Measurements from ENCODE around the gene ART1.

ART1 gene

GRCh38 chr11:3669742-3670183 lies 24.8 kb downstream of the ART1 start:
- Histone ChIP-seq H3K79me1 (replicated peaks; ENCODE audit: low read length, poor library complexity, severe bottlenecking) (peaks cover 10% of the 10 kb centered on the region), H3K9ac (ENCODE audit: low read length) (no peak overlapping the region), H3K4me3 (ENCODE audit: insufficient read depth in 1 of 2, low read depth in 1 of 2, low read length in 2 of 2) (no peak overlapping the region), H3K4me1 (ENCODE audit: control insufficient read depth, insufficient read depth, low read depth, low read length) (peaks cover 3% of the 10 kb centered on the region), H2BK5ac (ENCODE audit: low read depth, low read length, poor library complexity, severe bottlenecking) (no peak overlapping the region), H2AFZ (ENCODE audit: low read depth, low read length) (no peak overlapping the region), H3K27me3 (ENCODE audit: control insufficient read depth in 1 of 2, insufficient read depth in 1 of 2, low read length in 2 of 2) (no peaks in the 10 kb centered on the region), H3K4ac (ENCODE audit: low read depth in 1 of 2, low read length in 2 of 2) (no peak overlapping the region), H2BK15ac (ENCODE audit: low read depth, poor library complexity, severe bottlenecking) (no peak overlapping the region), H2BK12ac (ENCODE audit: low read length in 2 of 2) (no peak overlapping the region), H2BK120ac (ENCODE audit: low read depth, low read length) (no peak overlapping the region), H3K23ac (ENCODE audit: low read length in 2 of 2) (no peak overlapping the region), H4K91ac (ENCODE audit: low read length) (no peak overlapping the region), H2AK5ac (ENCODE audit: low read length, severe bottlenecking) (no peak overlapping the region), H3K4me2 (ENCODE audit: low read length, poor library complexity, severe bottlenecking) (no peak overlapping the region), H3K9me3 (ENCODE audit: control insufficient read depth, low read length) (no peaks in the 10 kb centered on the region), H3K14ac (ENCODE audit: low read length in 2 of 2) (no peak overlapping the region), H3K36me3 (ENCODE audit: control insufficient read depth in 1 of 2, insufficient read depth in 2 of 2, low read depth in 1 of 2, low read length in 2 of 2) (peaks cover 74 to 92% of the 10 kb centered on the region in 2 experiments), H4K8ac (ENCODE audit: low read length) (no peak overlapping the region), H3K27ac (ENCODE audit: low read length, poor library complexity, severe bottlenecking) (no peak overlapping the region), H3K18ac (ENCODE audit: low read depth in 1 of 2, low read length in 2 of 2) (no peak overlapping the region)
- no peak for DNase-seq
- WGBS = 93% methylated on average over 5 of the region's 5 CpGs

- H2BK5ac ChIP-seq (ENCODE audit: low read depth, low read length, poor library complexity, severe bottlenecking) = no peak within 1 kb of the TSS
- H3K4me2 ChIP-seq (ENCODE audit: low read length, poor library complexity, severe bottlenecking) = no peak within 1 kb of the TSS
- H3K18ac ChIP-seq (ENCODE audit: low read depth in 1 of 2, low read length in 2 of 2) = no peak within 1 kb of the TSS
- no peak within 1 kb of the TSS for H2AK5ac ChIP-seq (ENCODE audit: low read length, severe bottlenecking)
- peaks cover 73 to 91% of the 10 kb centered on the region in 2 experiments for H3K36me3 ChIP-seq (ENCODE audit: control insufficient read depth in 1 of 2, insufficient read depth in 2 of 2, low read depth in 1 of 2, low read length in 2 of 2)
- WGBS = 86% methylated on average over 9 of the region's 9 CpGs
- no peaks in the 10 kb centered on the region for H3K9me3 ChIP-seq (ENCODE audit: control insufficient read depth, low read length)
- no peak within 1 kb of the TSS for H3K4me3 ChIP-seq (ENCODE audit: insufficient read depth in 1 of 2, low read depth in 1 of 2, low read length in 2 of 2)
- H3K23ac ChIP-seq (ENCODE audit: low read length in 2 of 2) = no peak within 1 kb of the TSS
- no peak within 1 kb of the TSS for H3K9ac ChIP-seq (ENCODE audit: low read length)
- no peak within 1 kb of the TSS for H2BK120ac ChIP-seq (ENCODE audit: low read depth, low read length)
- H3K27me3 ChIP-seq (ENCODE audit: control insufficient read depth in 1 of 2, insufficient read depth in 1 of 2, low read length in 2 of 2) = no peaks in the 10 kb centered on the region
- H3K79me1 ChIP-seq (replicated peaks; ENCODE audit: low read length, poor library complexity, severe bottlenecking) = peaks cover 16% of the 10 kb centered on the region
- no peak within 1 kb of the TSS for H2AFZ ChIP-seq (ENCODE audit: low read depth, low read length)
- no peak within 1 kb of the TSS for H4K8ac ChIP-seq (ENCODE audit: low read length)
- H3K4ac ChIP-seq (ENCODE audit: low read depth in 1 of 2, low read length in 2 of 2) = no peak within 1 kb of the TSS
- H3K14ac ChIP-seq (ENCODE audit: low read length in 2 of 2) = no peak within 1 kb of the TSS
- H3K4me1 ChIP-seq (ENCODE audit: control insufficient read depth, insufficient read depth, low read depth, low read length) = peaks cover 8% of the 10 kb centered on the region
- DNase-seq = no peak
- no peak within 1 kb of the TSS for H4K91ac ChIP-seq (ENCODE audit: low read length)
- no peak within 1 kb of the TSS for H2BK12ac ChIP-seq (ENCODE audit: low read length in 2 of 2)
- H3K27ac ChIP-seq (ENCODE audit: low read length, poor library complexity, severe bottlenecking) = no peak within 1 kb of the TSS
- H2BK15ac ChIP-seq (ENCODE audit: low read depth, poor library complexity, severe bottlenecking) = no peak within 1 kb of the TSS
Measured at GRCh38 chr11:3671334-3672254, 26.7 kb downstream of the ART1 start, which contains the start of gene CHRNA10. Gene CHRNA10 (minus strand): TSS chr11:3671384. CDS start chr11:3671312, 72 bp downstream.

GRCh38 chr11:3674189-3674588 lies 29.3 kb downstream of the ART1 start:
- Histone ChIP-seq H3K4me2 (ENCODE audit: low read length, poor library complexity, severe bottlenecking) (no peak overlapping the region), H3K4me1 (ENCODE audit: control insufficient read depth, insufficient read depth, low read depth, low read length) (peaks cover 5% of the 10 kb centered on the region), H3K18ac (ENCODE audit: low read depth in 1 of 2, low read length in 2 of 2) (no peak overlapping the region), H3K27me3 (ENCODE audit: control insufficient read depth in 1 of 2, insufficient read depth in 1 of 2, low read length in 2 of 2) (no peaks in the 10 kb centered on the region), H3K4me3 (ENCODE audit: insufficient read depth in 1 of 2, low read depth in 1 of 2, low read length in 2 of 2) (no peak overlapping the region), H3K27ac (ENCODE audit: low read length, poor library complexity, severe bottlenecking) (peak overlapping the region; percentile 64), H3K36me3 (ENCODE audit: control insufficient read depth in 1 of 2, insufficient read depth in 2 of 2, low read depth in 1 of 2, low read length in 2 of 2) (peaks cover 57 to 99% of the 10 kb centered on the region in 2 experiments), H4K8ac (ENCODE audit: low read length) (no peak overlapping the region), H2BK12ac (ENCODE audit: low read length in 2 of 2) (no peak overlapping the region), H2BK15ac (ENCODE audit: low read depth, poor library complexity, severe bottlenecking) (no peak overlapping the region), H3K9ac (ENCODE audit: low read length) (no peak overlapping the region), H3K4ac (ENCODE audit: low read depth in 1 of 2, low read length in 2 of 2) (no peak overlapping the region), H3K79me1 (replicated peaks; ENCODE audit: low read length, poor library complexity, severe bottlenecking) (peaks cover 16% of the 10 kb centered on the region), H2AK5ac (ENCODE audit: low read length, severe bottlenecking) (no peak overlapping the region), H3K9me3 (ENCODE audit: control insufficient read depth, low read length) (no peaks in the 10 kb centered on the region), H3K14ac (ENCODE audit: low read length in 2 of 2) (no peak overlapping the region), H3K23ac (ENCODE audit: low read length in 2 of 2) (no peak overlapping the region), H2BK120ac (ENCODE audit: low read depth, low read length) (no peak overlapping the region), H4K91ac (ENCODE audit: low read length) (no peak overlapping the region), H2AFZ (ENCODE audit: low read depth, low read length) (no peak overlapping the region), H2BK5ac (ENCODE audit: low read depth, low read length, poor library complexity, severe bottlenecking) (no peak overlapping the region)
- peak; percentile 28 for DNase-seq
- WGBS = no CpG with 5 or more reads among the region's 1 CpG

GRCh38 chr11:3675971-3676370 lies 31.0 kb downstream of the ART1 start:
- 98% methylated on average over 11 of the region's 11 CpGs for WGBS
- H4K8ac ChIP-seq (ENCODE audit: low read length) = no peak overlapping the region

More at GRCh38 chr11:3675971-3676370, 31.0 kb downstream of the ART1 start:
- H2BK12ac ChIP-seq (ENCODE audit: low read length in 2 of 2) = no peak overlapping the region
- H3K4me3 ChIP-seq (ENCODE audit: insufficient read depth in 1 of 2, low read depth in 1 of 2, low read length in 2 of 2) = no peak overlapping the region
- no peak overlapping the region for H3K4me2 ChIP-seq (ENCODE audit: low read length, poor library complexity, severe bottlenecking)
- H3K18ac ChIP-seq (ENCODE audit: low read depth in 1 of 2, low read length in 2 of 2) = no peak overlapping the region
- H3K23ac ChIP-seq (ENCODE audit: low read length in 2 of 2) = no peak overlapping the region
- DNase-seq = no peak
- H3K27me3 ChIP-seq (ENCODE audit: control insufficient read depth in 1 of 2, insufficient read depth in 1 of 2, low read length in 2 of 2) = no peaks in the 10 kb centered on the region
- no peak overlapping the region for H2AFZ ChIP-seq (ENCODE audit: low read depth, low read length)
- no peaks in the 10 kb centered on the region for H3K9me3 ChIP-seq (ENCODE audit: control insufficient read depth, low read length)
- no peak overlapping the region for H3K27ac ChIP-seq (ENCODE audit: low read length, poor library complexity, severe bottlenecking)
- H3K4me1 ChIP-seq (ENCODE audit: control insufficient read depth, insufficient read depth, low read depth, low read length) = peaks cover 5% of the 10 kb centered on the region
- no peak overlapping the region for H3K9ac ChIP-seq (ENCODE audit: low read length)
- no peak overlapping the region for H2BK15ac ChIP-seq (ENCODE audit: low read depth, poor library complexity, severe bottlenecking)
- H3K4ac ChIP-seq (ENCODE audit: low read depth in 1 of 2, low read length in 2 of 2) = no peak overlapping the region
- H4K91ac ChIP-seq (ENCODE audit: low read length) = no peak overlapping the region
- H2BK120ac ChIP-seq (ENCODE audit: low read depth, low read length) = no peak overlapping the region
- peaks cover 53 to 99% of the 10 kb centered on the region in 2 experiments for H3K36me3 ChIP-seq (ENCODE audit: control insufficient read depth in 1 of 2, insufficient read depth in 2 of 2, low read depth in 1 of 2, low read length in 2 of 2)
- H3K14ac ChIP-seq (ENCODE audit: low read length in 2 of 2) = no peak overlapping the region
- peaks cover 21% of the 10 kb centered on the region for H3K79me1 ChIP-seq (replicated peaks; ENCODE audit: low read length, poor library complexity, severe bottlenecking)
- no peak overlapping the region for H2AK5ac ChIP-seq (ENCODE audit: low read length, severe bottlenecking)
- H2BK5ac ChIP-seq (ENCODE audit: low read depth, low read length, poor library complexity, severe bottlenecking) = no peak overlapping the region

Data from mesenchymal stem cell (in vitro differentiated cells and primary cell).